GM19099 (cell line): ENCODE data around the gene VAV1.

ENCODE experiments used
- POLR2A ChIP-seq: IDR thresholded peaks from 3 replicates; pipeline ENCODE4 v1.6.1; 2011; ENCODE audit warnings: low read depth; ENCODE audit not compliant: insufficient read length; ENCODE audit errors: extremely low read depth

VAV1 gene

GRCh38 chr19:6767357-6768235, 4.9 kb upstream of the VAV1 start, which contains the start of gene SH2D3A:
Gene SH2D3A (minus strand): TSS chr19:6767435. CDS start chr19:6763748, 3,687 bp downstream.
- peak; percentile 52 for TF ChIP-seq POLR2A

- no peak for TF ChIP-seq POLR2A
Measured at GRCh38 chr19:6768236-6768785, 4.2 kb upstream of the VAV1 start.

GRCh38 chr19:6769006-6769619, 3.4 kb upstream of the VAV1 start:
- TF ChIP-seq POLR2A: no peak

GRCh38 chr19:6772866-6773322, 386 bp downstream of the VAV1 start:
- no peak for TF ChIP-seq POLR2A

- peak; percentile 62 for TF ChIP-seq POLR2A
Measured at GRCh38 chr19:6773323-6773931, 919 bp downstream of the VAV1 start.

GRCh38 chr19:6774821-6775707, 2.6 kb downstream of the VAV1 start:
- TF ChIP-seq POLR2A: no peak

GRCh38 chr19:6776999-6777398, 4.5 kb downstream of the VAV1 start:
- no peak for TF ChIP-seq POLR2A

GRCh38 chr19:6777434-6777833, 4.9 kb downstream of the VAV1 start:
- no peak for TF ChIP-seq POLR2A

- TF ChIP-seq POLR2A: no peak
Measured at GRCh38 chr19:6778386-6778785, 5.9 kb downstream of the VAV1 start.

- no peak for TF ChIP-seq POLR2A
Measured at GRCh38 chr19:6779206-6779605, 6.7 kb downstream of the VAV1 start.

GRCh38 chr19:6787393-6787792, 14.9 kb downstream of the VAV1 start:
- no peak for TF ChIP-seq POLR2A

GRCh38 chr19:6788896-6789295, 16.4 kb downstream of the VAV1 start:
- no peak for TF ChIP-seq POLR2A

GRCh38 chr19:6790194-6791128, 18.0 kb downstream of the VAV1 start:
- no peak for TF ChIP-seq POLR2A
